Upper lobe of right lung (tissue), 1 donor: ENCODE measurements around the gene PTEN. TPM values are rescaled to one million over a fixed set of nuclear protein-coding genes. Genes with fewer than 3 reads are reported as not detected.

Experiments used
- ATAC-seq: fragments of 200-7000 bp; cut with Tn5 transposase; one replicate; pipeline ENCODE4 v1.9.1; 2020; ENCODE audit warnings: mild to moderate bottlenecking, moderate library complexity
- DNase-seq: peaks from one replicate; pipeline ENCODE4 v3.0.0-alpha.2; 2020
- H3K27ac ChIP-seq: fragments of 200-600 bp; one replicate; pipeline ENCODE4 v1.8.0; 2022
- H3K27me3 ChIP-seq: fragments of 200-600 bp; one replicate; pipeline ENCODE4 v1.8.0; 2022; ENCODE audit warnings: mild to moderate bottlenecking
- H3K36me3 ChIP-seq: fragments of 200-600 bp; one replicate; pipeline ENCODE4 v1.8.0; 2022
- H3K4me1 ChIP-seq: fragments of 200-600 bp; one replicate; pipeline ENCODE4 v1.8.0; 2022
- H3K4me3 ChIP-seq: fragments of 200-600 bp; one replicate; pipeline ENCODE4 v1.8.0; 2022; ENCODE audit warnings: mild to moderate bottlenecking
- H3K9me3 ChIP-seq: fragments of 200-600 bp; one replicate; pipeline ENCODE4 v1.8.0; 2022
- intact Hi-C: fragments of 100-400 bp; cut with DNase I; formaldehyde crosslinking; loops from one replicate; pipeline ENCODE4 v1.11.0; 2022
- total RNA-seq: library from RNA; stranded (reverse); fragmentation: NEBNext Ultra II Directional; extraction: Animal tissue kit (Norgen Biotek cat#: 25700); gene quantifications from one replicate; pipeline ENCODE4 v1.2.1, GENCODE V29; 2021
- TF ChIP-seq, protein P1 (sequence below): fragments of 200-600 bp; IDR thresholded peaks from one replicate; pipeline ENCODE4 v1.8.0; 2022; ENCODE audit warnings: antibody characterized with exemption
- donor health status: DM: no; HTN: yes; CAD: no; lungs with severe emphysema.

Gene PTEN
- total RNA-seq, 1 donor from 2014 or later = 101 TPM

DNA sequence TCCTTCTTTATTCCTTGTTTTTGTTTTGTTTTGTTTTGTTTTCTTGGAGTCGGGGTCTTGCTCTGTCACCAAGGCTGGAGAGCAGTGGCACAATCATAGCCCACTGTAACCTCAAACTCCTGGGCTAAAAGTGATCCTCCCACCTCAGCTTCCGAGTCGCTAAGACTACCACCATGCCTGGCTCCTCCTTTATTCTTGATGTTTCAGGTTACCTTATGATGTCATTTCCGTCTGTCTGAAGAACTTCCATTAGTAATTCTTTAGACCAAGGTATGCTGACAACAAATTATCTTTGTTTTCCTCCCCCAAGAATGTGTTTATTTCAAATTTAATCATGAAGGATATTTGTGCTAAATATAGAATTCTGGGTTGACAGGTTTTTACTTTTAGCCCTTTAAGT, 27.3 kb upstream of the PTEN start:
- no peak for ATAC-seq

DNA sequence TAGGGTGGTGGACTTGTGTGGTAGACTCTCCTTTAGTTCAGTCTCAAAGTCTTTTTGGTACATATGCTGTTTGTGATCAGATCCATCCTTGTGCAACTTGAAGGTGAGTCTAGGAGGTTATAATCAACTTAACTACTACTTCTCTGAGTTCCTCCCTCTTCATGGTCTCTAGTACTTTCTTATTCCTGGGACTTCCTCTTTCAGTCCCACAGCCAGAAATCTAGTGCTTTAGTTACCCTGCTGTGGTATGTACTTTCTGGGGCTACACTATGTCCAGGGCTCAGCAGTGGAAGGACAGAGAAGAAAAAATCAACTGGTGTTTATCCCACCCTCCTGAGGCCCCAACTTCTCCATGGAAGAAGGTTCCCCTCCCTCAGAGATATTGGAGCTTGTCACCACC, 26.0 kb upstream of the PTEN start:
- peak; percentile 50 for ATAC-seq
- no peak overlapping the region for H3K27ac ChIP-seq
- no peak for DNase-seq
- H3K36me3 ChIP-seq = no peaks in the 10 kb centered on the region
- no peaks in the 10 kb centered on the region for H3K4me1 ChIP-seq
- intact Hi-C loops = no loop called here
- no peak overlapping the region for H3K4me3 ChIP-seq
- no peaks in the 10 kb centered on the region for H3K27me3 ChIP-seq
- H3K9me3 ChIP-seq = no peaks in the 10 kb centered on the region
- TF ChIP-seq, protein P1, sequence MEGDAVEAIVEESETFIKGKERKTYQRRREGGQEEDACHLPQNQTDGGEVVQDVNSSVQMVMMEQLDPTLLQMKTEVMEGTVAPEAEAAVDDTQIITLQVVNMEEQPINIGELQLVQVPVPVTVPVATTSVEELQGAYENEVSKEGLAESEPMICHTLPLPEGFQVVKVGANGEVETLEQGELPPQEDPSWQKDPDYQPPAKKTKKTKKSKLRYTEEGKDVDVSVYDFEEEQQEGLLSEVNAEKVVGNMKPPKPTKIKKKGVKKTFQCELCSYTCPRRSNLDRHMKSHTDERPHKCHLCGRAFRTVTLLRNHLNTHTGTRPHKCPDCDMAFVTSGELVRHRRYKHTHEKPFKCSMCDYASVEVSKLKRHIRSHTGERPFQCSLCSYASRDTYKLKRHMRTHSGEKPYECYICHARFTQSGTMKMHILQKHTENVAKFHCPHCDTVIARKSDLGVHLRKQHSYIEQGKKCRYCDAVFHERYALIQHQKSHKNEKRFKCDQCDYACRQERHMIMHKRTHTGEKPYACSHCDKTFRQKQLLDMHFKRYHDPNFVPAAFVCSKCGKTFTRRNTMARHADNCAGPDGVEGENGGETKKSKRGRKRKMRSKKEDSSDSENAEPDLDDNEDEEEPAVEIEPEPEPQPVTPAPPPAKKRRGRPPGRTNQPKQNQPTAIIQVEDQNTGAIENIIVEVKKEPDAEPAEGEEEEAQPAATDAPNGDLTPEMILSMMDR = no peak

More for the DNA sequence above, 27.3 kb upstream of the PTEN start:
- intact Hi-C loops = no loop called here
- TF ChIP-seq, protein P1 = no peak
- no peak overlapping the region for H3K27ac ChIP-seq
- H3K4me3 ChIP-seq = no peak overlapping the region
- no peaks in the 10 kb centered on the region for H3K27me3 ChIP-seq
- no peak for DNase-seq
- no peaks in the 10 kb centered on the region for H3K9me3 ChIP-seq
- H3K36me3 ChIP-seq = no peaks in the 10 kb centered on the region
- H3K4me1 ChIP-seq = no peaks in the 10 kb centered on the region

DNA sequence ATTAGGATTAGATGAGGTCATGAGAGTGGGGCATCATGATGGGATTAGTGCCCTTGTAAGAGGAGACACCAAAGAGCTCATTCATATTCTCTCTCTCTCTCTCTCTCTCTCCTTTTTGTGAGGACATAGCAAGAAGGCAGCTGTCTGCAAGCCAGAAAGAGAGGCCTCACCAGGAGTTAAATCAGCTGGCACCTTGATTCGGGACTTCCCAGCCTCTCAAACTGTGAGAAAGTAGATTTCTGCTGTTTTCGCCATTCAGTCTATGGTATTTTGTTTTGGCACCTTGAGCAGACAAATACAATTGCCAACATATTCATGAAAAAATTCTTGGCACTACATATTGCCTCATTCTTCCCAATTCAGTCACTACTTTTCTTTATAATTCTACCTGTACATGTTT, 24.8 kb upstream of the PTEN start:
- TF ChIP-seq, protein P1 = no peak
- intact Hi-C loops = no loop called here
- Histone ChIP-seq H3K27ac (no peak overlapping the region), H3K9me3 (no peaks in the 10 kb centered on the region), H3K4me1 (no peaks in the 10 kb centered on the region), H3K27me3 (no peaks in the 10 kb centered on the region), H3K4me3 (no peak overlapping the region), H3K36me3 (no peaks in the 10 kb centered on the region)
- ATAC-seq = no peak
- DNase-seq = no peak

DNA sequence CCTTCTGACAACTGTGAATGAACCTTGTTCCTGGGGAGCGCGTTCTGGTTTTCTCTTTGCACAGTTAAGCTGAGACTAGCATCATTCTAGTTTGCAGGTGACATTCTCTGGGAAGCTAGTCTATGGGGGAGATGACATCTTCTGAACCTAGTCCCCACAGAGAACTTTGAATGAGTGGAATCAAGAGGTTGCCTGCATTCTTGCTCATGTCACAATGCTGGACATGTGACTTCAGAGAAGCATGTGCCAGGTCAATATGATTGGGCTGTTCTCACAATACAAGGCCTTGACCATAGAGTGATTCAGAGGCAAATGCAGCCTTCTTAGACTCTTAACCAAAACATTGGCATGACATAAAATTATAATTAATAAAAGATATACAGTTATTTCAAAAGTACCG, 22.2 kb upstream of the PTEN start:
- no peaks in the 10 kb centered on the region for H3K36me3 ChIP-seq
- H3K4me3 ChIP-seq = no peak overlapping the region
- TF ChIP-seq, protein P1 = no peak
- no peak overlapping the region for H3K27ac ChIP-seq
- no peaks in the 10 kb centered on the region for H3K4me1 ChIP-seq
- no peaks in the 10 kb centered on the region for H3K27me3 ChIP-seq
- DNase-seq = no peak
- intact Hi-C loops = no loop called here
- ATAC-seq = peak; percentile 29
- H3K9me3 ChIP-seq = no peaks in the 10 kb centered on the region

DNA sequence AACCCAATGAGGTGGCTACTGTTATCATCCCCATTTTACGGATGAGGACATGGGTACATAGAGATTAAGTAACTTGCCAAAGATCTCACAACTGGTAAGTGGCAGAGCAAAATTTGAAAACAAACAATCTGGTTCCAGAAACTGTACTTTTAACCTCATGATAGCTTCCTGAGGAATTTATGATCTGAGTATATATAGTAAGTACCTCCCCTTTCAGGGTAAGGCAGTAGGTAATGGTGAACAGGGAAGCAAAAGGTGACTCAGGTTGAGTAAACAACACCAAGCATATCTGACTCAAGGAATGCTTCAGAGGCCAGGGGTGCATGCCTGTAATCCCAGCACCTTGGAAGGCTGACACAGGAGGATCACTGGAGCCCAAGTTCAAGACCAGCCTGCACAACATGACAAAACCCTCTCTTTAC, 21.2 kb upstream of the PTEN start:
- no peaks in the 10 kb centered on the region for H3K9me3 ChIP-seq
- ATAC-seq (peak; percentile 92), DNase-seq (no peak)
- H3K36me3 ChIP-seq = no peaks in the 10 kb centered on the region
- no peak overlapping the region for H3K27ac ChIP-seq
- H3K27me3 ChIP-seq = no peaks in the 10 kb centered on the region
- no peak overlapping the region for H3K4me3 ChIP-seq
- intact Hi-C loops = no loop called here
- TF ChIP-seq, protein P1 = no peak
- H3K4me1 ChIP-seq = no peaks in the 10 kb centered on the region
